Measurements from ENCODE around the gene IL23R.
"Not testable (repeated sequence)": the region's sequence is repeated elsewhere in the genome, so short reads cannot be mapped to it uniquely, and the experiment has no call there.

Gene IL23R

DNA sequence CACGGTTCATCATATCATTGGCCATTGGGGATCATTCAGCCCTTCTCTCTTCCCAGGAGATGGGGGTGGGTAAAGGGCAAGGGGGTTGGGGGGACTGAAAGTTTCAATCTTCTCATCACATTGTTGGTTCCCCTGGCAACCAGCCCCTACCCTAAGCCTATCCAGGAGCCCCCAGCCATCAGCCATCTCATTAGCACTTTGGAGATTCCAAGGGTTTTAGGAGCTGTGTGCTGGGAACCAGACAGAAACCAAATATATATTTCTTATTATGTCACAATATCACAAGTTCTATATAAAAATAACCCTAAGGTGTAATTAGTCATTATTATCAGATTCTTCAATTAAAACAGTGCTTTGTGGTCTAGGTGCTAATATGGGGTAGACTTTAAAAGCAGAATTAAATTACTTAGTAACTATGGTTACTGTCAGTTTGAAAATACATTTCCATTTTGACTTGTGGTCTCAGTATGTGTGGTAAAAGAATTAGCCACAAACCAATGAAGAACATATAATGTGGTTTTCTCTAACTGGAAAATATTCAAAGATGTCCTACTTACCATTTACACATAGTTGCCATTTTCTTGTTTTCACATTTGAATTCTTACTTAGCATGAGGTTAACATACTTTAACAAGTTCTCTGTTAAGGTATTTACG is 28.1 kb downstream of the IL23R start:
- no peak overlapping the region for H3K4me3 ChIP-seq (ENCODE audit: low read depth in 1 of 2, low read length in 2 of 2)
- H3K27ac ChIP-seq (ENCODE audit: low read depth, low read length) = no peak overlapping the region
- H3K27me3 ChIP-seq (ENCODE audit: control insufficient read depth in 1 of 2, insufficient read depth in 2 of 2, low read length in 2 of 2) = no peaks in the 10 kb centered on the region
- no peak overlapping the region for H3K9ac ChIP-seq (ENCODE audit: low read length)
- no peaks in the 10 kb centered on the region for H3K36me3 ChIP-seq (ENCODE audit: insufficient read depth, low read length)
- no peaks in the 10 kb centered on the region for H3K4me1 ChIP-seq (ENCODE audit: insufficient read depth, low read length)
- H3K9me3 ChIP-seq (ENCODE audit: low read length) = no peaks in the 10 kb centered on the region

GRCh38 chr1:67200755-67201154 is 34.5 kb downstream of the IL23R start:
- Histone ChIP-seq H3K36me3 (ENCODE audit: insufficient read depth, low read length) (no peaks in the 10 kb centered on the region), H3K4me1 (ENCODE audit: insufficient read depth, low read length) (no peaks in the 10 kb centered on the region)

DNA sequence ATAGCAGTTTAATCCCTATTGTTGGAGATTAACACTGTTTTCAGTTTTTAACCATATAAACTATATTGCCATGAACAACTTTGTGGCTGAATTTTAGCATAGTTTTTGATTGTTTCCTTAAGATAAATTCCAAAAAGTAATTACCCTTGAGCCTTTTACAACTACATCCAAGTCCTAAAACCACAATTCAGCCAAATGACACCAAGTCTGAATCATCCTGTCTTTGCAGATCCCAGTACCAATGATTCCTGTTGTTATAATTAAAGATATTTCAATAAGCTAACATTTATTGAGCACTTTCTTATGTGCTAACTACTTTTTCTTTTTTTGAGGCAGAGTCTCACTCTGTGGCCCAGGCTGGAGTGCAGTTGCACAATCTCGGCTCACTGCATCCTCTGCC is 35.6 kb downstream of the IL23R start:
- Histone ChIP-seq H3K27ac (ENCODE audit: low read depth, low read length) (no peak overlapping the region), H3K4me3 (ENCODE audit: low read depth in 1 of 2, low read length in 2 of 2) (no peak overlapping the region), H3K4me1 (ENCODE audit: insufficient read depth, low read length) (no peaks in the 10 kb centered on the region), H3K27me3 (ENCODE audit: control insufficient read depth in 1 of 2, insufficient read depth in 2 of 2, low read length in 2 of 2) (no peaks in the 10 kb centered on the region), H3K9me3 (ENCODE audit: low read length) (no peaks in the 10 kb centered on the region), H3K9ac (ENCODE audit: low read length) (no peak overlapping the region), H3K36me3 (ENCODE audit: insufficient read depth, low read length) (no peaks in the 10 kb centered on the region)

More at GRCh38 chr1:67200755-67201154, 34.5 kb downstream of the IL23R start:
- Histone ChIP-seq H3K4me3 (ENCODE audit: low read depth in 1 of 2, low read length in 2 of 2) (no peak overlapping the region), H3K9me3 (ENCODE audit: low read length) (no peaks in the 10 kb centered on the region), H3K27ac (ENCODE audit: low read depth, low read length) (no peak overlapping the region), H3K9ac (ENCODE audit: low read length) (no peak overlapping the region), H3K27me3 (ENCODE audit: control insufficient read depth in 1 of 2, insufficient read depth in 2 of 2, low read length in 2 of 2) (no peaks in the 10 kb centered on the region)

GRCh38 chr1:67204298-67204980 is 38.2 kb downstream of the IL23R start:
- Histone ChIP-seq H3K4me1 (ENCODE audit: insufficient read depth, low read length) (no peaks in the 10 kb centered on the region), H3K27me3 (ENCODE audit: control insufficient read depth in 1 of 2, insufficient read depth in 2 of 2, low read length in 2 of 2) (no peaks in the 10 kb centered on the region), H3K4me3 (ENCODE audit: low read depth in 1 of 2, low read length in 2 of 2) (no peak overlapping the region), H3K27ac (ENCODE audit: low read depth, low read length) (no peak overlapping the region), H3K36me3 (ENCODE audit: insufficient read depth, low read length) (no peaks in the 10 kb centered on the region), H3K9me3 (ENCODE audit: low read length) (no peaks in the 10 kb centered on the region), H3K9ac (ENCODE audit: low read length) (no peak overlapping the region)

- not testable (repeated sequence) for H3K4me1 ChIP-seq (ENCODE audit: insufficient read depth, low read length); H3K9ac ChIP-seq (ENCODE audit: low read length); H3K4me3 ChIP-seq (ENCODE audit: low read depth in 1 of 2, low read length in 2 of 2); H3K27ac ChIP-seq (ENCODE audit: low read depth, low read length); H3K36me3 ChIP-seq (ENCODE audit: insufficient read depth, low read length); H3K9me3 ChIP-seq (ENCODE audit: low read length); H3K27me3 ChIP-seq (ENCODE audit: control insufficient read depth in 1 of 2, insufficient read depth in 2 of 2, low read length in 2 of 2)
Measured at GRCh38 chr1:67207398-67207797, 41.1 kb downstream of the IL23R start.

GRCh38 chr1:67208217-67208616 is 42.0 kb downstream of the IL23R start:
- Histone ChIP-seq H3K27ac (ENCODE audit: low read depth, low read length) (no peak overlapping the region), H3K36me3 (ENCODE audit: insufficient read depth, low read length) (no peaks in the 10 kb centered on the region), H3K9me3 (ENCODE audit: low read length) (no peaks in the 10 kb centered on the region), H3K4me1 (ENCODE audit: insufficient read depth, low read length) (no peaks in the 10 kb centered on the region), H3K9ac (ENCODE audit: low read length) (no peak overlapping the region), H3K27me3 (ENCODE audit: control insufficient read depth in 1 of 2, insufficient read depth in 2 of 2, low read length in 2 of 2) (no peaks in the 10 kb centered on the region), H3K4me3 (ENCODE audit: low read depth in 1 of 2, low read length in 2 of 2) (no peak overlapping the region)

DNA sequence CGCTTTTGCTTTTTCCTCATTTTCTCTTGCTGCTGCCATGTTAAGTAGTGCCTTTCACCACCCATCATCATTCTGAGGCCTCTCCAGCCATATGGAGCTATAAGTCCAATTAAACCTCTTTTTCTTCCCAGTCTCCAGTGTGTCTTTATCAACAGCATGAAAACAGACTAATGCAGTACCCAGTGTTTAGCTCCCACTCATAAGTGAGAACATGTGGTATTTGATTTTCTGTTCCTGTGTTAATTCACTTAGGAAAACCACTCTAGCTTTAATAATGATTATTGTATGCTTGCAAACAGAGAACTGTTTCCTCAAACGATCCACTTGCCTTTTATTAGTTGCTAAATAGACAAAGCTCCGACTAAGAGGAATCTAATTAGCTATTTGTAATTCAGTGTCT is 43.3 kb downstream of the IL23R start:
- Histone ChIP-seq H3K27me3 (ENCODE audit: control insufficient read depth in 1 of 2, insufficient read depth in 2 of 2, low read length in 2 of 2) (no peaks in the 10 kb centered on the region), H3K27ac (ENCODE audit: low read depth, low read length) (no peak overlapping the region), H3K36me3 (ENCODE audit: insufficient read depth, low read length) (no peaks in the 10 kb centered on the region), H3K4me1 (ENCODE audit: insufficient read depth, low read length) (no peaks in the 10 kb centered on the region), H3K9ac (ENCODE audit: low read length) (no peak overlapping the region), H3K9me3 (ENCODE audit: low read length) (no peaks in the 10 kb centered on the region), H3K4me3 (ENCODE audit: low read depth in 1 of 2, low read length in 2 of 2) (no peak overlapping the region)

DNA sequence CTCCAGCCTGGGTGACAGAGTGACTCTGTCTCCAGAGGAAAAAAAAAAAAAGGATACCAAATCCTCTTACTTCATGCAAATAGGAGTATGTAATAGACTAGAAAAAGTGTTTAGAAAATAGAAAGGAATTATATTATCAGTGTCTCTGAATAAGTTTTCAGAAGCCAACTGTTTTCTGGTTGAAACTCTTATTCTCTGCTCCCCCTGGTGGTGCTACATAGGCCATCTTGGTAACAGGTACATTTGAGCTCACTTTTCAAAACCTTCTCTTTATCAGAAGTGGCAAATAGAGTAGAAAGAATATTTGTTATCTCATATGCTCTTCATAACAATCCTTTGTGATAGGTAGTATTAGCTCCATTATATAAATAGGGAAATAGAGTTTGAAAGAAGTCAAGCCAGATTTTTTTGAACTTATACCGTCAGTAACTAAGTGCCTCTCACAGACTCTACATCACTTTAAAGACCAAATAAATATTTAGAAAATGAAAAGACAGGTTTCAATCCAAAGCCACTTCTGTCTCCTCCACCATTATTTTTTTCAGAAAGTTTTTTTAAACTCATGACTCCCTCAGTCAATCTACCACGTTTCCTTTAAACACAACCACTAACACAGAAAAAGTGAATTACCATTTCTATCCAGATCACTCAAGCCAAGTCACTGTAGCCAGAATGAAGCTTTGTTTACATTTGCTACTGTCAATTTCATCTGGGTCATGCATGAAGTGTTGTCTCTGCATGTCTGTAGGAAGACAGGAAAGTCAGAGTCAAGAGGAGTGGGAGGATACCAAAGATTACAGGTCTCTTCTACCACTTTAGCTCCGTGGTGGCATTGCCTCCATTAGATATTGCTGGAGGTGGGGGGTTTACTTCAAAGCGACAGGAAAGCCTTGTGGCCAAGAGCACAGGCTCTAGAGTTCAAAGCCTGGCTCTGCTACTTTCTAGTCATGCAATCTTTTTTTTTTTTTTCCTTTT is 45.6 kb downstream of the IL23R start:
- H3K4me1 ChIP-seq (ENCODE audit: insufficient read depth, low read length) = no peaks in the 10 kb centered on the region
- H3K36me3 ChIP-seq (ENCODE audit: insufficient read depth, low read length) = no peaks in the 10 kb centered on the region
- no peaks in the 10 kb centered on the region for H3K9me3 ChIP-seq (ENCODE audit: low read length)

DNA sequence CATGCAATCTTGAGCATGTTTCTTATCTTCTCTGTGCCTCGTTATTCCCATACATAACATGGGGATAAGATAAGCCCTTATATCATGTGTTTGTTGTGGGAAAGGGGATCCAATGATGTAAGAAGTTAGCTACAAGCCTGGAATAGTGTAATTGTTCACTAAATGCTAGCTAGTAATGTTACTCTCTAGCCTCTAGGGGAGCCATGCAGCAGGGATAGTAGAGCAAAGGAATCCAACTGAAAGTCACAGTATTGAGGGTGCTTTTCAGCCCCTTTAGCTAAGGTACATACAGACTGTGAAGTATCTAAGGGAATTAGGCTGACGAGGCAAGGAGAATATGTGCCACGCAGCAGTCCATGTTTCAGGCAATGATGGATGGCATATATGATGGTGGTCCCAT is 46.9 kb downstream of the IL23R start:
- Histone ChIP-seq H3K4me3 (ENCODE audit: low read depth in 1 of 2, low read length in 2 of 2) (no peak overlapping the region), H3K27ac (ENCODE audit: low read depth, low read length) (no peak overlapping the region), H3K36me3 (ENCODE audit: insufficient read depth, low read length) (no peaks in the 10 kb centered on the region), H3K27me3 (ENCODE audit: control insufficient read depth in 1 of 2, insufficient read depth in 2 of 2, low read length in 2 of 2) (no peaks in the 10 kb centered on the region), H3K9ac (ENCODE audit: low read length) (no peak overlapping the region), H3K4me1 (ENCODE audit: insufficient read depth, low read length) (no peaks in the 10 kb centered on the region), H3K9me3 (ENCODE audit: low read length) (no peaks in the 10 kb centered on the region)

More for the DNA sequence above, 45.6 kb downstream of the IL23R start:
- Histone ChIP-seq H3K27ac (ENCODE audit: low read depth, low read length) (no peak overlapping the region), H3K4me3 (ENCODE audit: low read depth in 1 of 2, low read length in 2 of 2) (no peak overlapping the region), H3K27me3 (ENCODE audit: control insufficient read depth in 1 of 2, insufficient read depth in 2 of 2, low read length in 2 of 2) (no peaks in the 10 kb centered on the region), H3K9ac (ENCODE audit: low read length) (no peak overlapping the region)

DNA sequence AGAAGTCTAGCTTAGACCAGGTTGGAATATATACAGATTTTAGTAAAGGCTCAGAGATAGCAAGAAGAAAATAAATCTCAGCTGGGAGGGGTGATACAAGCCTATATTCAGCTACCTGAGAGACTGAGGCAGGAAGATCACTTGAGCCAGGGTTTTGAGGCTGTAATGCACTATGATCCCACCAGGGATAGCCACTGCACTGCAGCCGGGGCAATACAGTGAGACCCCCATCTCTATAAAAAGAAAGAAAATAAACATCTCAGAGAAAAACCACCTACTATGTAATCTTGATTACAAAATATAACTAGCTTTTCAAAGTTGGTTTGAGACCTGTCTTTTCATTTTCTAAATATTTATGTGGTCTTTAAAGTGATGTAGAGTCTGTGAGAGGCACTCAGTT is 47.7 kb downstream of the IL23R start:
- no peaks in the 10 kb centered on the region for H3K4me1 ChIP-seq (ENCODE audit: insufficient read depth, low read length)
- H3K27me3 ChIP-seq (ENCODE audit: control insufficient read depth in 1 of 2, insufficient read depth in 2 of 2, low read length in 2 of 2) = no peaks in the 10 kb centered on the region
- H3K9me3 ChIP-seq (ENCODE audit: low read length) = no peaks in the 10 kb centered on the region
- H3K27ac ChIP-seq (ENCODE audit: low read depth, low read length) = no peak overlapping the region
- H3K4me3 ChIP-seq (ENCODE audit: low read depth in 1 of 2, low read length in 2 of 2) = no peak overlapping the region
- no peaks in the 10 kb centered on the region for H3K36me3 ChIP-seq (ENCODE audit: insufficient read depth, low read length)
- H3K9ac ChIP-seq (ENCODE audit: low read length) = no peak overlapping the region

DNA sequence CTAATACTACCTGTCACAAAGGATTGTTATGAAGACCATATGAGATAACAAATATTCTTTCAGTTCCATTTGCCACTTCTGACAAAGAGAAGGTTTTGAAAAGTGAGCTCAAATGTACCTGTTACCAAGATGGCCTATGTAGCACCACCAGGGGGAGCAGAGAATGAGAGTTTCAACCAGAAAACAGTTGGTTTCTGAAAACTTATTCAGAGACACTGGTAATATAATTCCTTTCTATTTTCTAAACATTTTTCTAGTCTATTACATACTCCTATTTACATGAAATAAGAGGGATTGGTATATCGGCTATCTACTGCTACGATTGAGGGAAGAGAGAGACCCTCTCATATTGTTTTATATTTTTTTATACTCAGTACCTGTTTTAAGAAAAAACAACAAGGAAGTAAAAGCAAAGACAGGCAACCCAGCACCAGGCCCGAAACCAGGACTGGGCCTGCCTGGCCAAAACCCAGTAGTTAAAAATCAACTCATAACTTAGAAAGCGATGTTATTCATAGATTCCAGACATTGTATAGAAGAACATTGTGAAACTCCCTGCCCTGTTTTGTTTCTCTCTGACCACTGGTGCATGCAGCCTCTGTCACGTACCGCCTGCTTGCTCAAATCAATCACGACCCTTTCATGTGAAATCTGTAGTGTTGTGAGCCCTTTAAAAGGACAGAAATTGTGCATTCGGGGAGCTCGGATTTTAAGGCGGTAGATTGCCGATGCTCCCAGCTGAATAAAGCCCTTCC is 48.3 kb downstream of the IL23R start:
- H3K4me1 ChIP-seq (ENCODE audit: insufficient read depth, low read length) = no peaks in the 10 kb centered on the region
- no peak overlapping the region for H3K4me3 ChIP-seq (ENCODE audit: low read depth in 1 of 2, low read length in 2 of 2)
- H3K27me3 ChIP-seq (ENCODE audit: control insufficient read depth in 1 of 2, insufficient read depth in 2 of 2, low read length in 2 of 2) = no peaks in the 10 kb centered on the region
- no peaks in the 10 kb centered on the region for H3K36me3 ChIP-seq (ENCODE audit: insufficient read depth, low read length)
- H3K9ac ChIP-seq (ENCODE audit: low read length) = no peak overlapping the region
- no peak overlapping the region for H3K27ac ChIP-seq (ENCODE audit: low read depth, low read length)
- H3K9me3 ChIP-seq (ENCODE audit: low read length) = no peaks in the 10 kb centered on the region
